ENCODE data around the gene PCDHGA2.
"Not testable (repeated sequence)": the region's sequence is repeated elsewhere in the genome, so short reads cannot be mapped to it uniquely, and the experiment has no call there.

Gene PCDHGA2

DNA sequence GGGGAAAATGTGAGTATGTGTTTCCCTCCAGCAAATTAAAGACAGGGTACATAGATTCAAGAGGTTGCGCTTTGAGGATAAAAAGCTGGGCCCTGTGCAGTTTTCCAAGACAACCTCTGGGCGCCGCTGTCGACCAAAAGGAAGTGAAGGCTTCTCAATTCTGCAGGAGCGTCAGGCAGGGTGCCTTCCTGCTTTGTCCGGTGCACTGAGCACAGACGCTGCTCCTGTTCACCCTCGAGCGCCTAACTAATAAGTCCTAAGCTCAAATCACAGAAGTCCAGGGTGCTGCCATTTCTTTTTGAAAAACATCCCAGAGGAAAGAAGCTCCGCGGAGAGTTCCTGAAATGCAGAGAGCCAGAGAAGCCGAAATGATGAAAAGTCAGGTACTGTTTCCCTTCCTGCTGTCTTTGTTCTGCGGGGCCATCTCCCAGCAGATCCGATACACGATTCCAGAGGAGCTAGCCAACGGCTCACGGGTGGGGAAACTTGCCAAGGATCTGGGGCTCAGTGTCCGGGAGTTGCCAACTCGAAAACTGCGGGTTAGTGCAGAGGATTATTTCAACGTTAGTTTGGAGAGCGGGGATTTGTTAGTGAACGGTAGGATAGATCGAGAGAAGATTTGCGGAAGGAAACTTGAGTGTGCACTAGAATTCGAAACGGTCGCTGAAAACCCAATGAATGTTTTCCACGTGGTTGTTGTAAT lies 11.5 kb downstream of the PCDHGA2 start, which contains the start of gene PCDHGB1:
Gene PCDHGB1, plus strand, starts transcription at position 183 of the 703 bp plus-strand sequence. Its CDS starts 162 bp downstream, at position 345.
- no peak for DNase-seq (ENCODE audit: low read depth)

DNA sequence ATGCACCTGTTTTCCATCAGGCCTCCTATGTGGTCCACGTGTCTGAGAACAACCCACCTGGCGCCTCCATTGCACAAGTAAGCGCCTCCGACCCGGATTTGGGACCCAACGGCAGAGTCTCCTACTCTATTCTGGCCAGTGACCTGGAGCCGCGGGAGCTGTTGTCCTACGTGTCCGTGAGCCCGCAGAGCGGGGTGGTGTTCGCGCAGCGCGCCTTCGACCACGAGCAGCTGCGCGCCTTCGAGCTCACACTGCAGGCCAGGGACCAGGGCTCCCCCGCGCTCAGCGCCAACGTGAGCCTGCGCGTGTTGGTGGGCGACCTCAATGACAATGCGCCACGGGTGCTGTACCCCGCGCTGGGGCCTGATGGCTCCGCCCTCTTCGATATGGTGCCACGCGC lies 13.0 kb downstream of the PCDHGA2 start:
- no peak for DNase-seq (ENCODE audit: low read depth)

- no peak for DNase-seq (ENCODE audit: low read depth)
Observed at GRCh38 chr5:141354900-141355469, 16.4 kb downstream of the PCDHGA2 start, which contains the start of gene PCDHGA4. Gene PCDHGA4 (plus strand): TSS chr5:141355021. CDS start chr5:141355108, 87 bp downstream.

DNA sequence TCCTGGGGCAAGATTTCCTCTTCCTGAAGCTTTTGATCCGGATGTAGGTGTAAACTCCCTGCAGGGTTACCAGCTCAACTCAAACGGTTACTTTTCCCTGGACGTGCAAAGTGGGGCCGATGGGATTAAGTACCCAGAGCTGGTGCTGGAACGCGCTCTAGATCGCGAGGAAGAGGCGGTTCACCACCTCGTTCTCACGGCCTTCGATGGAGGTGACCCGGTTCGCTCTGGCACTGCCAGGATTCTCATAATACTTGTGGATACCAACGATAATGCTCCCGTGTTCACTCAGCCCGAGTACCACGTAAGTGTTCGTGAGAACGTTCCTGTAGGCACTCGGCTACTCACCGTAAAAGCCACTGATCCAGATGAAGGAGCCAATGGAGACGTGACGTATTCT lies 17.1 kb downstream of the PCDHGA2 start:
- DNase-seq (ENCODE audit: low read depth): no peak

DNA sequence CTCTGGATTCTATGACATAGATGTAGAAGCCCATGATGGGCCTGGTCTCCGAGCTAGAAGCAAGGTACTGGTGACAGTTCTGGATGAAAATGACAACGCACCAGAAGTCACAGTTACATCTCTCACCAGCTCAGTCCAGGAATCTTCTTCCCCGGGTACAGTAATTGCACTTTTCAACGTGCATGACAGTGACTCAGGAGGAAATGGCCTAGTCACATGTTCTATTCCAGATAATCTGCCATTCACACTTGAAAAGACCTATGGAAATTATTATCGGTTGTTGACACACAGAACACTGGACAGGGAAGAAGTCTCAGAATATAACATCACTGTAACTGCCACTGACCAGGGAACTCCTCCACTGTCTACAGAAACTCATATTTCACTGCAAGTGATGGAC lies 17.6 kb downstream of the PCDHGA2 start:
- DNase-seq (ENCODE audit: low read depth): no peak

DNA sequence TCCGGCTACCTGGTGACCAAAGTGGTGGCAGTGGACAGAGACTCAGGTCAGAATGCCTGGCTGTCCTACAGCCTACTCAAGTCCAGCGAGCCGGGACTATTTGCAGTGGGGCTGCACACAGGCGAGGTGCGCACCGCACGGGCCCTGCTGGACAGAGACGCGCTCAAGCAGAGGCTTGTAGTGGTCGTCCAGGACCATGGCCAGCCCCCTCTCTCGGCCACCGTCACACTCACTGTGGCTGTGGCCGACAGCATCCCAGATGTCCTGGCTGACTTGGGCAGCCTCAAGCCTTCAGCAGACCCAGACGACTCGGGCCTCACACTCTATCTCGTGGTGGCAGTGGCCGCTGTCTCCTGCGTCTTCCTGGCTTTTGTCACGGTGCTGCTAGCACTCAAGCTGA lies 18.4 kb downstream of the PCDHGA2 start:
- no peak for DNase-seq (ENCODE audit: low read depth)

DNA sequence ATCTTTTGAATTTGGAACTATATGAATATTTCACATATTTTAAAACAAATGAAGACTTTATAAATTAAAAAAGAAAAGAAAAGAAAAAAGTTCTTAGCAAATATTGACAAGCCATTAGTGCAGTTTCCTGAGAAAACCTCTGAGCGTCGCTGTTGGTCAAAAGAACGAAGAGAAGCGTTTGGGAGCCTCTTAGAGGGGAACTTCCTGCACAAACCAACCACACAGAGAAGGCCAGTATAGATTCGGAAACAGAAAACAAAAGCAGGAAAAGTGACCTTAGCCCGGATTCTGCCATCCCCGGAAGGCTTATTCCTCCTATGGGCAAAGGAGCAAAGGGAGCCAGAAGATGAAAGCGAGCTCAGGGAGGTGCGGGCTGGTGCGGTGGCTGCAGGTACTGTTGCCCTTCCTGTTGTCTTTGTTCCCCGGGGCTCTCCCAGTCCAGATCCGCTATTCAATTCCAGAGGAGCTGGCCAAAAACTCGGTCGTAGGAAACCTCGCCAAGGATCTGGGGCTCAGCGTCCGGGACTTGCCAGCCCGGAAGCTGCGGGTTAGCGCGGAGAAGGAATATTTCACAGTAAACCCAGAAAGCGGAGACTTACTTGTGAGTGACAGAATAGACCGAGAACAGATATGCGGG lies 21.3 kb downstream of the PCDHGA2 start, which contains the start of gene PCDHGB2:
Gene PCDHGB2, plus strand, starts transcription at position 205 of the 637 bp plus-strand sequence. Its CDS starts 142 bp downstream, at position 347.
- DNase-seq (ENCODE audit: low read depth): no peak

DNA sequence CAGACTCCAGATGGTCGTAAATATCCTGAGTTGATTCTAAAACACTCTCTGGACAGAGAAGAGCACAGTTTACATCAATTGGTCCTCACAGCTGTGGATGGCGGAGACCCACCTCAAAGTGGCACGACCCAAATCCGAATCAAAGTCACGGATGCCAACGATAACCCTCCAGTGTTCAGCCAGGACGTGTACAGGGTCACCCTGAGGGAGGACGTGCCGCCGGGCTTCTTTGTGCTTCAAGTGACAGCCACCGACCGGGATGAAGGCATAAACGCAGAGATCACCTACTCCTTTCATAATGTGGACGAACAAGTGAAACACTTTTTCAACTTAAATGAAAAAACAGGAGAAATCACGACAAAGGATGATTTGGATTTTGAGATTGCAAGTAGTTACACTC lies 22.1 kb downstream of the PCDHGA2 start:
- no peak for DNase-seq (ENCODE audit: low read depth)

DNA sequence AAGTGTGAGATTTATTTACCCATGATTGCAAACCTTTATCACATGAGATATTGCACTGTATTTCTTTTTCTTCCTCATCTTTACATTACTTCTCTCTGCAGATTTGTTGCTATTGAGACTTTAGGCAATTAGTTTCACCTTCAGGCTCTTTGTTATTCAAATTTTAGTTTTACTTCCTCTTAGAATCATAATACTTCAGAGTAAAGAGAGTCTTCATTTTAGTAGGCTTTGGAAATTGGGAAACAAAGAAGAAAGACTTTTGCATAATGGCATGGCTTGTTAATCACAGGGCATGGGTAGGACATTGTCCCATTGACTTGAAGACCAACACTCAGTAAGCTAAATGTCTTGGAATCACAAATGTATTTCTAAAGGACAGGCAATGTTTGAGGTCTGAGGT lies 24.2 kb downstream of the PCDHGA2 start:
- no peak for DNase-seq (ENCODE audit: low read depth)

DNA sequence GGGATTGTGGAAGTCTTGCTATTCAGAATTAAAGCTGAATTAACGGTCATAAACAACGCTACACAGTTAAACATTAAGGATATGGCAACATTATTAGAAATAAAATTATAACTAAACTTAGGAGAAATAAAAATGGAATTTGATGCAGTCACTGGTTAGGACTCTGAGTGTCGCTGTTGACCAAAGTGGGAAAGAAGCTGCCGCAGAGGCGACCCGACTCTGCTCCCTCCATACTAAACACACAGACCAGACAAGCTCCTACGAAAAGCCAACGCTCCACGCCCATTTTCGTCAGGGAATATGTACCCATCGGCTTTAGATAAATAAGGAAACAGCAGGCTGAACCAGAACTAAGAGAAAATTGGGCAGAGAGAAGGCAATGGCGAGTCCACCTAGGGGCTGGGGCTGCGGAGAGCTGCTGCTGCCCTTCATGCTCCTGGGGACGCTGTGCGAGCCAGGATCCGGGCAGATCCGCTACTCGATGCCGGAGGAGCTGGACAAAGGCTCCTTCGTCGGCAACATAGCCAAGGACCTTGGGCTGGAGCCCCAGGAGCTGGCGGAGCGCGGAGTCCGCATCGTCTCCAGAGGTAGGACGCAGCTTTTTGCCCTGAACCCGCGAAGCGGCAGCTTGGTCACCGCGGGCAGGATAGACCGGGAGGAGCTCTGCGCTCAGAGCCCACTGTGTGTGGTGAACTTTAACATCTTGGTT lies 25.5 kb downstream of the PCDHGA2 start, which contains the start of gene PCDHGA5:
Gene PCDHGA5, plus strand, starts transcription at position 211 of the 709 bp plus-strand sequence. Its CDS starts 169 bp downstream, at position 380.
- no peak for DNase-seq (ENCODE audit: low read depth)

DNA sequence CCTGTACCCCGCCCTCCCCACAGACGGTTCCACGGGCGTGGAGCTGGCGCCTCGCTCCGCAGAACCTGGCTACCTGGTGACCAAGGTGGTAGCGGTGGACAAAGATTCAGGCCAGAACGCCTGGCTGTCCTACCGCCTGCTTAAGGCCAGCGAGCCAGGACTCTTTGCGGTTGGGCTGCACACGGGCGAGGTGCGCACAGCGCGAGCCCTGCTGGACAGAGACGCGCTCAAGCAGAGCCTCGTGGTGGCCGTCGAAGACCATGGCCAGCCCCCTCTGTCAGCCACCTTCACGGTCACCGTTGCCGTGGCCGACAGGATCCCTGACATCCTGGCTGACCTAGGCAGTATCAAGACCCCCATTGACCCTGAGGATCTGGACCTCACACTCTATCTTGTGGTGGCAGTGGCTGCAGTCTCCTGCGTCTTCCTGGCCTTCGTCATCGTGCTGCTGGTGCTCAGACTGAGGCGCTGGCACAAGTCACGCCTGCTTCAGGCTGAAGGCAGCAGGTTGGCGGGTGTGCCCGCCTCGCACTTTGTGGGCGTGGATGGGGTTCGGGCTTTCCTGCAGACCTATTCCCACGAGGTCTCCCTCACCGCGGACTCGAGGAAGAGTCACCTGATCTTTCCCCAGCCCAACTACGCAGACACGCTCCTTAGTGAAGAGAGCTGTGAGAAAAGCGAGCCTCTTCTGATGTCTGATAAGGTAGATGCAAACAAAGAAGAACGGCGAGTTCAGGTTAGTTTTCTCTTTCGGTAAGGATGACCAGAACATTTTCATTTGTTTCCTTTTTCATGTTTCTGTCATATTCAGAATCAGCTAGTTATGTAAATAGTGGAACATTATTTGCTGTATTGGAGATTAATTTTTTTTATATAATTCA lies 27.7 kb downstream of the PCDHGA2 start:
- no peak for DNase-seq (ENCODE audit: low read depth)

GRCh38 chr5:141369994-141370848 lies 31.7 kb downstream of the PCDHGA2 start, which contains the start of gene PCDHGB3:
Gene PCDHGB3 (plus strand): TSS chr5:141370242. CDS start chr5:141370395, 153 bp downstream.
- peak; percentile 9 for DNase-seq (ENCODE audit: low read depth)

DNA sequence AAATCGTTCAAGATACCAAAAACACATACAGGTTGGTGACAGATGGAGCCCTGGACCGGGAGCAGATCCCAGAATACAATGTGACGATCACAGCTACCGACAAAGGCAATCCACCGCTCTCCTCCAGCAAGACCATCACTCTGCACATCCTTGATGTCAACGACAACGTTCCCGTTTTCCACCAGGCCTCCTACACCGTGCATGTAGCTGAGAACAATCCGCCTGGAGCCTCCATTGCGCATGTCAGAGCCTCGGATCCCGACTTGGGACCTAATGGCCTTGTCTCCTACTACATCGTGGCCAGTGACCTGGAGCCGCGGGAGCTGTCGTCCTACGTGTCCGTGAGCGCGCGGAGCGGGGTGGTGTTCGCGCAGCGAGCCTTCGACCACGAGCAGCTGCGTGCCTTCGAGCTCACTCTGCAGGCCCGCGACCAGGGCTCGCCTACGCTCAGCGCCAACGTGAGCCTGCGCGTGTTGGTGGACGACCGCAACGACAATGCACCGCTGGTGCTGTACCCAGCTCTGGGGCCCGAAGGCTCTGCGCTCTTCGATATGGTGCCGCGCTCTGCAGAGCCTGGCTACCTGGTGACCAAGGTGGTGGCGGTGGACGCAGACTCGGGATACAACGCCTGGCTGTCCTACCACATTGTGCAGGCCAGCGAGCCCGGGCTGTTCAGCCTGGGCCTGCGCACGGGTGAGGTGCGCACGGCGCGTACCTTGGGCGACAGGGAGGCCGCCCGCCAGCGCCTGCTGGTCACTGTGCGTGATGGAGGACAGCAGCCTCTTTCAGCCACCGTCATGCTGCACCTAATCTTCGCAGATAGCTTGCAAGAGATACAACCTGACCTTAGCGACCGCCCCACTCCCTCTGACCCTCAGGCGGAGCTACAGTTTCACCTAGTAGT lies 33.3 kb downstream of the PCDHGA2 start:
- DNase-seq (ENCODE audit: low read depth): no peak

DNA sequence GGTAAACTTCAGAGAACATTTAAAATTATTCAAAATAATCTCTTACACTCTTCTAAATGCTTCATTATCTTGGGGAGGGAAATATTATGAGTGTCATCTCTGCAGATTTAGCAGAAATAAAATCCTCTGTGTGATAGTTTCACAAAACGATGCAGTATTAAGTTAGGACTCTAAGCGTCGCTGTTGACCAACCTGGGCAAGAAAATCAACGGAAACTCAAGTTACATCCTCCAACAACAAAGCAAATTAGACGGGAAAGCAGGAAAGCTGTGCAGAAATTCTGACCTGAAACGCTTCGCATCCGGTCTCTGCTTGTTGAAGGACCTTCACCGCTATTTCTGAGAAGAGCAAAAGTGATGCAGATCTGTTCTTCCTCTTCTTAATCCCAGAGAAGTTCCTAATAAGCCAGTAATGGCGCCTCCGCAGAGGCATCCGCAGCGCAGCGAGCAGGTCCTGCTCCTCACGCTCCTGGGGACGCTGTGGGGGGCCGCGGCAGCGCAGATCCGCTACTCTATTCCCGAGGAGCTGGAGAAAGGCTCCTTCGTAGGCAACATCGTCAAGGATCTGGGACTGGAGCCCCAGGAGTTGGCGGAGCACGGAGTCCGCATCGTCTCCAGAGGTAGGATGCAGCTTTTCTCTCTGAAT lies 35.2 kb downstream of the PCDHGA2 start, which contains the start of gene PCDHGA6:
Gene PCDHGA6, plus strand, starts transcription at position 219 of the 645 bp plus-strand sequence. Its CDS starts 193 bp downstream, at position 412.
- no peak for DNase-seq (ENCODE audit: low read depth)

- DNase-seq (ENCODE audit: low read depth): no peak
Observed at GRCh38 chr5:141374627-141375026, 36.1 kb downstream of the PCDHGA2 start.

- not testable (repeated sequence) for DNase-seq (ENCODE audit: low read depth)
Observed at GRCh38 chr5:141375444-141376155, 37.0 kb downstream of the PCDHGA2 start.

DNA sequence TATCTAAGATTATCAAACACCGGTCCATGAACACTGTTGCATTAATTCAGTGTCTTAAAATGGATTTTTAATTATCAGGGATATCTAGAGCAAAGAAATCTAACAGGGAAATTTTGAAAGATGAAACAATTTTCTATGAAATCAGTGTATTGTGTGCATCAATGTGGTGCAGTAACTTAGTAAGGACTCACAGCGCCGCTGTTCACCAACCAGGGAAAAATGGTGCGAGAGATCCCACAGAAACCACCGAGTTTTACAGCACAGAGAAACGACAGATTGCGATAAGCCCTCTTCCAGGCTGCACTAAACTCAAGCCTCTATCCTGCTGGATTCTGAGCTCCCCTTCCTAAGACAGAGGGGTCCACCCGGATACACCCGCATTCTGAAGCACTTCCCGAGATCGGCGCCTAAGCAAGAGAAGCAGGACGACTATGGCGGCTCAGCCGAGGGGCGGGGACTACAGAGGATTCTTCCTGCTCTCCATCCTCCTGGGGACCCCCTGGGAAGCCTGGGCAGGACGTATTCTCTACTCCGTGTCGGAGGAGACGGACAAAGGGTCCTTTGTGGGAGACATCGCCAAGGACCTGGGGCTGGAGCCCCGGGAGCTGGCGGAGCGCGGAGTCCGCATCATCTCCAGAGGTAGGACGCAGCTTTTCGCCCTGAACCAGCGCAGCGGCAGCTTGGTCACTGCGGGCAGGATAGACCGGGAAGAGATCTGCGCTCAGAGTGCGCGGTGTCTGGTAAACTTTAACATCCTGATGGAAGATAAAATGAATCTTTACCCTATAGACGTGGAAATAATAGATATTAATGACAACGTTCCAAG lies 44.1 kb downstream of the PCDHGA2 start, which contains the start of gene PCDHGA7:
Gene PCDHGA7, plus strand, starts transcription at position 274 of the 826 bp plus-strand sequence. Its CDS starts 158 bp downstream, at position 432.
- no peak for DNase-seq (ENCODE audit: low read depth)
